DOHH2 (cell line): ENCODE results near the gene SLC38A1.
"Not testable (repeated sequence)": the region's sequence is repeated elsewhere in the genome, so short reads cannot be mapped to it uniquely, and the experiment has no call there.

Source experiments
- H3F3A ChIP-seq: fragments of 200-600 bp; sonication (generic), shearing (Covaris generic); 2 replicates; pipeline ENCODE4 v1.6.0; 2016; ENCODE audit warnings: antibody characterized with exemption, mild to moderate bottlenecking; ENCODE audit not compliant: control insufficient read depth, insufficient read depth
- H3K27ac ChIP-seq: fragments of 200-600 bp; sonication (generic); 2 replicates; pipeline ENCODE4 v1.5.1; 2014; ENCODE audit warnings: low read depth, mild to moderate bottlenecking, low read length, moderate library complexity
- H3K27me3 ChIP-seq: fragments of 200-600 bp; sonication (generic); 2 replicates; pipeline ENCODE4 v1.6.1; 2014; ENCODE audit warnings: mild to moderate bottlenecking, low read length, mixed read lengths; ENCODE audit not compliant: control insufficient read depth
- H3K36me3 ChIP-seq: fragments of 200-600 bp; sonication (generic); 2 replicates; pipeline ENCODE4 v1.6.1; 2014; ENCODE audit warnings: mild to moderate bottlenecking, low read length, moderate library complexity, mixed read lengths; ENCODE audit not compliant: control insufficient read depth
- H3K4me1 ChIP-seq: fragments of 200-600 bp; sonication (generic); 2 replicates; pipeline ENCODE4 v1.6.1; 2014; ENCODE audit warnings: mild to moderate bottlenecking, low read length, mixed read lengths; ENCODE audit not compliant: control insufficient read depth
- H3K4me2 ChIP-seq: fragments of 200-600 bp; sonication (generic); 2 replicates; pipeline ENCODE4 v1.6.0; 2014; ENCODE audit warnings: mild to moderate bottlenecking, low read length, moderate library complexity
- H3K4me3 ChIP-seq: fragments of 200-600 bp; sonication (generic); 2 replicates; pipeline ENCODE4 v1.5.1; 2014; ENCODE audit warnings: mild to moderate bottlenecking, low read length, mixed read lengths
- H3K79me2 ChIP-seq: fragments of 200-600 bp; sonication (generic); 2 replicates; pipeline ENCODE4 v1.6.1; 2014; ENCODE audit warnings: mild to moderate bottlenecking, low read length, mixed read lengths; ENCODE audit not compliant: control insufficient read depth
- H3K9me2 ChIP-seq: fragments of 200-600 bp; sonication (generic); replicated peaks from 2 replicates; pipeline ENCODE4 v1.6.1; 2014; ENCODE audit warnings: mild to moderate bottlenecking, low read length, mixed read lengths; ENCODE audit not compliant: control insufficient read depth
- H3K9me3 ChIP-seq: fragments of 200-600 bp; sonication (generic); 2 replicates; pipeline ENCODE4 v1.6.1; 2014; ENCODE audit warnings: antibody characterized with exemption, low read length, mixed read lengths; ENCODE audit not compliant: control insufficient read depth, insufficient read depth
- H4K20me1 ChIP-seq: fragments of 200-600 bp; sonication (generic); 2 replicates; pipeline ENCODE4 v1.6.0; 2014; ENCODE audit warnings: low read depth, mild to moderate bottlenecking, antibody characterized with exemption, low read length, moderate library complexity; ENCODE audit not compliant: control insufficient read depth, insufficient read depth
- EZH2phosphoT487 ChIP-seq: fragments of 200-600 bp; sonication (generic); IDR thresholded peaks from 2 replicates; pipeline ENCODE4 v1.6.1; 2017; ENCODE audit warnings: borderline replicate concordance, mild to moderate bottlenecking, antibody characterized with exemption, low read length, moderate library complexity, mixed read lengths
- TF ChIP-seq, protein P1 (sequence below): fragments of 200-600 bp; sonication (generic); IDR thresholded peaks from one replicate; pipeline ENCODE4 v1.5.1; 2014; ENCODE audit warnings: antibody characterized with exemption, mild to moderate bottlenecking, low read depth, low read length; ENCODE audit not compliant: poor library complexity, severe bottlenecking

Gene SLC38A1

DNA sequence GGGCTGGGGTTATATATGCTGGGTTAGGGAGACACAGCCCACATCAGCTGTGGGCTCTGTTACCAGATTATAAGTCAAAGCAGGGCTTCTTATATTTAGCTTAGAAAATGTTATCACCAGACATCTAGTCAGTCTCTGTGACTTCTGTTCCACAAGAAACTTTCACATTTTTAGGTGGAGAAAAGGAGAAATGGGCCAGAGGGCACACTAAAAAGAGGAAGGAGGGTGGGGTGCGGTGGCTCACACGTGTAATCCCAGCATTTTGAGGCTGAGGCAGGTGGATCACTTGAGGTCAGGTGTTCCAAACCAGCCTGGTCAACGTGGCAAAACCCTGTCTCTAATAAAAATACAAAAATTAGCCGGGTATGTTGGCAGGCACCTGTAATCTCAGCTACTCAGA is 28.0 kb upstream of the SLC38A1 start:
- Histone ChIP-seq H3K4me2 (no peak overlapping the region), H3F3A (no peaks in the 10 kb centered on the region), H3K79me2 (no peaks in the 10 kb centered on the region), H4K20me1 (no peaks in the 10 kb centered on the region), H3K27ac (no peak overlapping the region), H3K36me3 (no peaks in the 10 kb centered on the region), H3K9me2 (no peaks in the 10 kb centered on the region), H3K27me3 (peaks cover 5% of the 10 kb centered on the region; the same call in 1 of the 2 replicates), H3K4me3 (no peak overlapping the region), H3K4me1 (peaks cover 5% of the 10 kb centered on the region), H3K9me3 (no peaks in the 10 kb centered on the region)
- TF ChIP-seq, protein P1, sequence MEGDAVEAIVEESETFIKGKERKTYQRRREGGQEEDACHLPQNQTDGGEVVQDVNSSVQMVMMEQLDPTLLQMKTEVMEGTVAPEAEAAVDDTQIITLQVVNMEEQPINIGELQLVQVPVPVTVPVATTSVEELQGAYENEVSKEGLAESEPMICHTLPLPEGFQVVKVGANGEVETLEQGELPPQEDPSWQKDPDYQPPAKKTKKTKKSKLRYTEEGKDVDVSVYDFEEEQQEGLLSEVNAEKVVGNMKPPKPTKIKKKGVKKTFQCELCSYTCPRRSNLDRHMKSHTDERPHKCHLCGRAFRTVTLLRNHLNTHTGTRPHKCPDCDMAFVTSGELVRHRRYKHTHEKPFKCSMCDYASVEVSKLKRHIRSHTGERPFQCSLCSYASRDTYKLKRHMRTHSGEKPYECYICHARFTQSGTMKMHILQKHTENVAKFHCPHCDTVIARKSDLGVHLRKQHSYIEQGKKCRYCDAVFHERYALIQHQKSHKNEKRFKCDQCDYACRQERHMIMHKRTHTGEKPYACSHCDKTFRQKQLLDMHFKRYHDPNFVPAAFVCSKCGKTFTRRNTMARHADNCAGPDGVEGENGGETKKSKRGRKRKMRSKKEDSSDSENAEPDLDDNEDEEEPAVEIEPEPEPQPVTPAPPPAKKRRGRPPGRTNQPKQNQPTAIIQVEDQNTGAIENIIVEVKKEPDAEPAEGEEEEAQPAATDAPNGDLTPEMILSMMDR = no peak
- no peak for TF ChIP-seq EZH2phosphoT487

DNA sequence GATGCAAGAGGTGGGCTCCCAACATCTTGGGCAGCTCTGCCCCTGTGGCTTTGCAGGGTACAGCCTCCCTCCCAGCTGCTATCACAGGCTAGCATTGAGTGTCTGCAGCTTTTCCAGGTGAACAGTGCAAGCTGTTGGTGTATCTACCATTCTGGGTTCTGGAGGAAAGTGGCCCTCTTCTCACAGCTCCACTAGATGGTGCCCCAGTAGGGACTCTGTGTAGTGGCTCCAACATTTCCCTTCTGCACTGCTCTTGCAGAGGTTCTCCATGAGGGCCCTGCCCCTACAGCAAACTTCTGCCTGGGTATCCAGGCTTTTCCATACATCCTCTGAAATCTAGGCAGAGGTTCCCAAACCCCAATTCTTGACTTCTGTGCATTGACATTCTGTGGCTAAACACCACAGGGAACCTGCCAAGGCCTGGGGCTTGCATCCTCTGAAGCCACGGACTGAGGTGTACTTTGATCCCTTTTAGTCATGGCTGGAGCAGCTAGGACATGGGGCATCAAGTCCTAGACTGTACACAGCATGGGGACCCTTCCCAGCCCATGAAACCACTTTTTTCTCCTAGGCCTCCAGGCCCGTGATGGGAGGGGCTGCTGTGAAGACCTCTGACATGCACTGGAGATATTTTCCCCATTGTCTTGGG is 24.0 kb upstream of the SLC38A1 start:
- Histone ChIP-seq H3K27me3 (peaks cover 3% of the 10 kb centered on the region; the same call in 1 of the 2 replicates), H3K4me1 (no peaks in the 10 kb centered on the region)

DNA sequence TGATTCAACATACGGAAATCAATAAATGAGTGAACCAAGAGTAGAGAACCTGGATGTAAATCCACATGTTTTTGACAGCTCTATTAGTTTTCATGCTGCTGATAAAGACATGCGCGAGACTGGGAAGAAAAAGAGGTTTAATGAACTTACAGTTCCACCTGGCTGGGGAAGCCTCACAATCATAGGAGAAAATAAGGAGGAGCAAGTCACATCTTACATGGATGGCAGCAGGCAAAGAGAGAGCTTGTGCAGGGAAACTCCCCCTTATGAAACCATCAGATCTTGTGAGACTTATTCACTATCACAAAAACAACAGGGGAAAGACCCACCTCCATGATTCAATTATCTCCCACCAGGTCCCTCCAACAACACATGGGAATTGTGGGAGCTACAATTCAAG is 23.1 kb upstream of the SLC38A1 start:
- H3K4me2 ChIP-seq, H3K4me1 ChIP-seq, H3K9me2 ChIP-seq, H3K36me3 ChIP-seq, H3K4me3 ChIP-seq, H4K20me1 ChIP-seq, H3K27ac ChIP-seq, H3K27me3 ChIP-seq, H3F3A ChIP-seq, H3K9me3 ChIP-seq, H3K79me2 ChIP-seq: not testable (repeated sequence)

More for the DNA sequence above, 24.0 kb upstream of the SLC38A1 start:
- Histone ChIP-seq H3K4me2 (no peak overlapping the region), H3K4me3 (no peak overlapping the region), H3K9me3 (no peaks in the 10 kb centered on the region; the same call in 1 of the 2 replicates), H4K20me1 (no peaks in the 10 kb centered on the region), H3K27ac (no peak overlapping the region), H3K9me2 (no peaks in the 10 kb centered on the region), H3F3A (no peaks in the 10 kb centered on the region), H3K79me2 (no peaks in the 10 kb centered on the region), H3K36me3 (no peaks in the 10 kb centered on the region)
- TF ChIP-seq EZH2phosphoT487 = no peak
- TF ChIP-seq, protein P1 = no peak

DNA sequence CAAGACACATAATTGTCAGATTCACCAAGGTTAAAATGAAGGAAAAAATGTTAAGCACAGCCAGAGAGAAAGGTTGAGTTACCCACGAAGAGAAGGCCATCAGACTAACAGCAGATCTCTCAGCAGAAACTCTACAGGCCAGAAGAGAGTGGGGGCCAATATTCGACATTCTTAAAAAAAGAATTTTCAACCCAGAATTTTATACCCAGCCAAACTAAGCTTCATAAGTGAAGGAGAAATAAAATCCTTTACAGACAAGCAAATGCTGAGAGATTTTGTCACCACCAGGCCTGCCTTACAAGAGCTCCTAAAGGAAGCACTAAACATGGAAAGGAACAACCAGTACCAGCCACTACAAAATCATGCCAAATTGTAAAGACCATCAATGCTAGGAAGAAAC is 16.3 kb upstream of the SLC38A1 start:
- H3F3A ChIP-seq, H3K27me3 ChIP-seq, H3K4me2 ChIP-seq, H4K20me1 ChIP-seq, H3K79me2 ChIP-seq, H3K27ac ChIP-seq, H3K36me3 ChIP-seq, H3K4me1 ChIP-seq, H3K4me3 ChIP-seq, H3K9me2 ChIP-seq: not testable (repeated sequence)
- H3K9me3 ChIP-seq = peaks cover 20% of the 10 kb centered on the region; the same call in 1 of the 2 replicates
